Measurements from ENCODE around the gene TMEM229A. TPM values are rescaled to one million over a fixed set of nuclear protein-coding genes. Genes with fewer than 3 reads are reported as not detected.
"Not testable (repeated sequence)": the region's sequence is repeated elsewhere in the genome, so short reads cannot be mapped to it uniquely, and the experiment has no call there.

Gene TMEM229A
- total RNA-seq (2.0 TPM), polyA plus RNA-seq (0.73 TPM)

GRCh38 chr7:124032369-124033094 lies at the start of gene TMEM229A:
TSS of gene TMEM229A (minus strand) at chr7:124033067. CDS start at chr7:124033003, 64 bp downstream.
- no peaks in the 10 kb centered on the region for H3K36me3 ChIP-seq (ENCODE audit: insufficient read depth)
- DNase-seq (ENCODE audit: extremely low spot score) = no peak
- H3K4me3 ChIP-seq (ENCODE audit: low read depth, low read length) = peak within 1 kb of the TSS; percentile 41
- no peak within 1 kb of the TSS for H3K27ac ChIP-seq (ENCODE audit: low read depth)
- H3K4me1 ChIP-seq (ENCODE audit: insufficient read depth) = no peaks in the 10 kb centered on the region
- WGBS = under 1% methylated on average over 87 of the region's 87 CpGs

DNA sequence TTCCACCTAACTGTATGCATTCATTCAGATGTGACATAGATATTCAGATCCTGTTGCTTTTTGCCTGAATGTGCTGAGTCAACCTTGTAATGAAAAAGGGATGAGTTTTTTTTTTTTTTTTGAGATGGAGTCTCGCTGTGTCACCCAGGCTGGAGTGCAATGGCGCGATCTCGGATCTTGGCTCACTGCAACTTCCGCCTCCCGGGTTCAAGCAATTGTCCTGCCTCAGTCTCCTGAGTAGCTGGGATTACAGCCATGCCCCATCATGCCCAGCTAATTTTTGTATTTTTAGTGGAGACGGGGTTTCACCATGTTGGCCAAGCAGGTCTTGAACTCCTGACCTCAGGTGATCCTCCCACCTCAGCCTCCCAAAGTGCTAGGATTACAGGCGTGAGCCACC lies 49.4 kb upstream of the TMEM229A start:
- WGBS = 91% methylated on average over 8 of the region's 8 CpGs
- not testable (repeated sequence) for H3K27ac ChIP-seq (ENCODE audit: low read depth); H3K4me1 ChIP-seq (ENCODE audit: insufficient read depth); DNase-seq (ENCODE audit: extremely low spot score); H3K36me3 ChIP-seq (ENCODE audit: insufficient read depth); H3K4me3 ChIP-seq (ENCODE audit: low read depth, low read length)

DNA sequence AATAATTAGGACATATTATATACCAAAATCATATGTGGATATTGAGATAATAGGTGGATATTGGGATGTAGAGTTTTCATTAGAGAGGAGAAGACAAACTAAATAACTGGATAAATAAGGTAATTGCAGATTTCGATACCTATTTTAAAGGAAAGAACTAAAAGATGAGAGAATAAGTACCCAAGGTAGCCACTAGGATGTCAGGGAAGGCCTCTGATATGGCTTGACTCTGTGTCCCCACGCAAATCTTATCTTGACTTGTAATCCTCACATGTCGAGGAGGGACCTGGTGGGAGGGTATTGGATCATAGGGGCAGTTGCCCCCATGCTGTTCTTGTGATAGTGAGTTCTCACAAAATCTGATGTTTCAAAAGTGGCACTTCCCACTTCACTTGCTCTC lies 44.7 kb upstream of the TMEM229A start:
- 74% methylated on average over 3 of the region's 3 CpGs for WGBS
- no peaks in the 10 kb centered on the region for H3K36me3 ChIP-seq (ENCODE audit: insufficient read depth)
- DNase-seq (ENCODE audit: extremely low spot score) = no peak
- H3K4me1 ChIP-seq (ENCODE audit: insufficient read depth) = no peaks in the 10 kb centered on the region
- no peak overlapping the region for H3K4me3 ChIP-seq (ENCODE audit: low read depth, low read length)
- H3K27ac ChIP-seq (ENCODE audit: low read depth) = no peak overlapping the region

DNA sequence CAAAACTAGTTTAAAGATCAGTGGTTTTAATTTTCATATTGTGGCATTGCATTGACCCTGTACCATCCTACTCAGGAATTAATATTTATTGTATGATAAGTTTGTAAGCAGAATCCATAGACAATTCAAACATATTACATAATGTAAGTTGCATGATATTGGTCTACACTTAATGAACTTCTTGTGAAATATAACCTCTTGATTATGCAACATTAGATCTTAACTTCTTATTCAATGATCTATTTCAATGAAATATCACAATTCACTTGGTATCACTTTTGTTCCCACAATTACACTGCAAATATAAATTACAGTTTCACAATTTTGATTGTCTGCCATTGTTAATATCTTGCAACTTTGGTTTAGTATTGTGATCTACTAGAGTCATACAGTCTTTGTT lies 44.0 kb upstream of the TMEM229A start:
- H3K4me1 ChIP-seq (ENCODE audit: insufficient read depth) = no peaks in the 10 kb centered on the region
- no peak for DNase-seq (ENCODE audit: extremely low spot score)
- no peak overlapping the region for H3K4me3 ChIP-seq (ENCODE audit: low read depth, low read length)
- no peak overlapping the region for H3K27ac ChIP-seq (ENCODE audit: low read depth)
- no peaks in the 10 kb centered on the region for H3K36me3 ChIP-seq (ENCODE audit: insufficient read depth)

DNA sequence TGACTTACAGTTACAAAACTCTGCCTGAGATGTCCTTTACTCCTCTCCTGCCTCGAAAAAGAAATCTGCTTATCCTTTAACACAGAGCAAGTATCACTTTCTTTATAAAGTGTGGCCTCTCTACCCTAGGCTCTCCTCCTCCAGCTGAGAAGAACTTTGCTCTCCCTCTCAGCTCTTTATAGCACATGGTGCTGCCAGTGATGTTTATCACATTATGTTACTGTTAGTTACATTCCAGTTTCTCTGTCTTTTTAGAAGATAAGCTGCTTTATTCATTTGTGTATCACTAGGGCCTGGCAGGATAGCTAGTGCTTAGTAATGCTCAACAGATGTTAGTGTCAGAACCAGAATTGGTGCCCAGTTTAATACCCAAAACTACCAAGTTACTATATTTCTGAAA lies 41.1 kb upstream of the TMEM229A start:
- Histone ChIP-seq H3K36me3 (ENCODE audit: insufficient read depth) (no peaks in the 10 kb centered on the region), H3K4me3 (ENCODE audit: low read depth, low read length) (no peak overlapping the region), H3K27ac (ENCODE audit: low read depth) (no peak overlapping the region), H3K4me1 (ENCODE audit: insufficient read depth) (no peaks in the 10 kb centered on the region)
- DNase-seq (ENCODE audit: extremely low spot score) = no peak
- WGBS = 19% methylated on average over 1 of the region's 1 CpG

- no peak overlapping the region for H3K27ac ChIP-seq (ENCODE audit: low read depth)
- WGBS = 69% methylated on average over 4 of the region's 4 CpGs
- H3K4me3 ChIP-seq (ENCODE audit: low read depth, low read length) = no peak overlapping the region
- no peak for DNase-seq (ENCODE audit: extremely low spot score)
- no peaks in the 10 kb centered on the region for H3K36me3 ChIP-seq (ENCODE audit: insufficient read depth)
- no peaks in the 10 kb centered on the region for H3K4me1 ChIP-seq (ENCODE audit: insufficient read depth)
Observed at GRCh38 chr7:124073310-124073645, 40.4 kb upstream of the TMEM229A start.

- H3K27ac ChIP-seq (ENCODE audit: low read depth) = no peak overlapping the region
- DNase-seq (ENCODE audit: extremely low spot score) = no peak
- H3K36me3 ChIP-seq (ENCODE audit: insufficient read depth) = no peaks in the 10 kb centered on the region
- H3K4me1 ChIP-seq (ENCODE audit: insufficient read depth) = no peaks in the 10 kb centered on the region
- 40% methylated on average over 4 of the region's 4 CpGs for WGBS
- H3K4me3 ChIP-seq (ENCODE audit: low read depth, low read length) = no peak overlapping the region
Observed at GRCh38 chr7:124072603-124073309, 39.9 kb upstream of the TMEM229A start.

- Histone ChIP-seq H3K4me1 (ENCODE audit: insufficient read depth) (no peaks in the 10 kb centered on the region), H3K27ac (ENCODE audit: low read depth) (no peak overlapping the region), H3K36me3 (ENCODE audit: insufficient read depth) (no peaks in the 10 kb centered on the region), H3K4me3 (ENCODE audit: low read depth, low read length) (no peak overlapping the region)
- 41% methylated on average over 1 of the region's 1 CpG for WGBS
- no peak for DNase-seq (ENCODE audit: extremely low spot score)
Observed at GRCh38 chr7:124071843-124072242, 39.0 kb upstream of the TMEM229A start.

DNA sequence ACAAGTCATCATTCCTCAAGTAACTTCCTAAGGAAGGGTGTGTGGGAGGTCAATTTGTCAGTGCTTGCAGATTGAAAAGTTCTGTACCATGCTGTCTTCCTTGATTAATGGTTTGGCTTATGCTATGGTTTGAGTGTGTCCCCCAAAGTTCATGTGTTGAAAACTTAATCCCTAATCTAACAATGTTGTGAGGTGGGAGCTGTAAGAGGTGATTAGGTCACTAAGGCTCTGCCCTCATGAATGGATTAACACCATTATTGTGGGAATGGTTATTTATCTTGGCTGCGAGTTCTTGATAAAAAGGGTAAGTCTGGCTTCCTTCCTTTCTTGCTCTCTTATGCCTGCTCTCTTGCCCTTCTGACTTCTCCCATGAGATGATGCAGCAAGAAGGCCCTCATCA lies 29.3 kb upstream of the TMEM229A start:
- DNase-seq (ENCODE audit: extremely low spot score) = no peak
- 47% methylated on average over 1 of the region's 1 CpG for WGBS
- H3K36me3 ChIP-seq (ENCODE audit: insufficient read depth) = no peaks in the 10 kb centered on the region
- H3K4me1 ChIP-seq (ENCODE audit: insufficient read depth) = no peaks in the 10 kb centered on the region
- H3K4me3 ChIP-seq (ENCODE audit: low read depth, low read length) = no peak overlapping the region
- no peak overlapping the region for H3K27ac ChIP-seq (ENCODE audit: low read depth)

DNA sequence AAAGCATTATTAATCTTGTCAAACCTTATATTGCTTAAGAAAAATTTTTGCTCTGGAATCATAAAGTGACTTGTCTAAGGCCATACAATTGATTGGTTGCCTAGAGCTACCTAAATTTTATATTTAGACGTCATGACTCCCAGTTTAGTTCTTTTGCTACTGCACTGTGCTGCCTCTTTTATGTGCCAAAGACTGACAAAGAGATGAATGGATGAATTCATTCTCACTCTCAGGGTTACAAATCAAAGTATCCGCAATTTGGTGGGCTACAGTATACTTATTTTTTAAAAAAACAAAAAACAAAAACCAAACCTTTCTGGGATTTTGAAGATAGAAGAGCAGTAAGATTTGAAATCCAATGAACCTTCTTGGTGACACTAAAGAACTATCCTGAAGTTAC lies 27.7 kb upstream of the TMEM229A start:
- Histone ChIP-seq H3K4me1 (ENCODE audit: insufficient read depth) (no peaks in the 10 kb centered on the region), H3K27ac (ENCODE audit: low read depth) (no peak overlapping the region), H3K36me3 (ENCODE audit: insufficient read depth) (no peaks in the 10 kb centered on the region), H3K4me3 (ENCODE audit: low read depth, low read length) (no peak overlapping the region)
- 86% methylated on average over 2 of the region's 2 CpGs for WGBS
- DNase-seq (ENCODE audit: extremely low spot score) = no peak

GRCh38 chr7:124059375-124059774 lies 26.5 kb upstream of the TMEM229A start:
- no peak for DNase-seq (ENCODE audit: extremely low spot score)
- WGBS = 63% methylated on average over 4 of the region's 4 CpGs
- H3K36me3 ChIP-seq (ENCODE audit: insufficient read depth) = no peaks in the 10 kb centered on the region
- no peaks in the 10 kb centered on the region for H3K4me1 ChIP-seq (ENCODE audit: insufficient read depth)
- no peak overlapping the region for H3K27ac ChIP-seq (ENCODE audit: low read depth)
- H3K4me3 ChIP-seq (ENCODE audit: low read depth, low read length) = no peak overlapping the region

- no peaks in the 10 kb centered on the region for H3K4me1 ChIP-seq (ENCODE audit: insufficient read depth)
- no peak overlapping the region for H3K4me3 ChIP-seq (ENCODE audit: low read depth, low read length)
- no peak for DNase-seq (ENCODE audit: extremely low spot score)
- H3K27ac ChIP-seq (ENCODE audit: low read depth) = no peak overlapping the region
- WGBS = 41% methylated on average over 2 of the region's 2 CpGs
- no peaks in the 10 kb centered on the region for H3K36me3 ChIP-seq (ENCODE audit: insufficient read depth)
Observed at GRCh38 chr7:124058515-124058914, 25.6 kb upstream of the TMEM229A start.

- WGBS = 42% methylated on average over 5 of the region's 5 CpGs
- Histone ChIP-seq H3K36me3 (ENCODE audit: insufficient read depth) (no peaks in the 10 kb centered on the region), H3K4me3 (ENCODE audit: low read depth, low read length) (no peak overlapping the region), H3K27ac (ENCODE audit: low read depth) (no peak overlapping the region), H3K4me1 (ENCODE audit: insufficient read depth) (no peaks in the 10 kb centered on the region)
- DNase-seq (ENCODE audit: extremely low spot score) = no peak
Observed at GRCh38 chr7:124057872-124058271, 25.0 kb upstream of the TMEM229A start.

DNA sequence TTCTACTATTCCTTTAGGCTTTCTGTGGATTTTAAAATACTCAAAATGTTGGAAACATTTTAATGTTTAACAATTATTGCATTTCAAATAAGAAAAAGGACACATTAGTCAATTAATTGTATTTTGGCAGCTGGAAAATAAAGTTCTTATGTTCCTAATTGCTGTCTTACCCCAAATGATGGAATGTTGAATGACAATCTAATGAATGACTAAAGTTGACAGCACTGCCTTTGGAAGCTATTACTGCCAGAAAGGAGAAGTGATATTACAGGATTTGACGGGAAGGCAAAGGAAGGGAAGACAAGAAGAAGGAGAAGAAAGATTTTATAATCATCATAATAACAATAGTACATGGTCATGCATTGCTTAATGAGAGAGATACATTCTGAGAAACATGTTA lies 23.4 kb upstream of the TMEM229A start:
- Histone ChIP-seq H3K4me1 (ENCODE audit: insufficient read depth) (no peaks in the 10 kb centered on the region), H3K4me3 (ENCODE audit: low read depth, low read length) (no peak overlapping the region), H3K36me3 (ENCODE audit: insufficient read depth) (no peaks in the 10 kb centered on the region), H3K27ac (ENCODE audit: low read depth) (no peak overlapping the region)
- WGBS = 78% methylated on average over 1 of the region's 1 CpG
- no peak for DNase-seq (ENCODE audit: extremely low spot score)
